Measurements from ENCODE around the gene ZBED3.

ZBED3 gene

DNA sequence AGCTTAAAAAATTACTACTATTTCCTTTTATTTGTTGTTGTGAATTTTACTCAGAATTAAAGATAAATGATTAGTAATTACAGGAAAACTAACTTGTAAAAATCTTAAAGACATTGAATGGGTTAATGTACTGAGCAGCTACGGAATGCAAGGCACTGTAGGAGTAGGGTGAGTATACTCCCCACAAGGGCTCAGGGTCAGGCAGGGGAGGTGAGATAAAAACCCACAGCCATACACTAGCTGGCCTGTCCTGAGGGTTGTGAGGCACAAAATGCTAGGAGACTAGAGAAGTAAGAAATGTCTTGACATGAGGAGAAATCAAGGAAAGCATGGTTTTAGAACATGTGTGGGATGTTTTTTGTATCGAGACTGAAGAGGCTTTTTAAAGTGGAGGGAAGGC is 13.4 kb downstream of the ZBED3 start:
- H3K36me3 ChIP-seq: no peaks in the 10 kb centered on the region
- H3K9me3 ChIP-seq: no peaks in the 10 kb centered on the region
- H3K27me3 ChIP-seq: no peaks in the 10 kb centered on the region
- H3K4me1 ChIP-seq: no peaks in the 10 kb centered on the region
- no peak for DNase-seq
- no peak overlapping the region for H3K4me3 ChIP-seq (ENCODE audit: low read depth, low read length)
- TF ChIP-seq, protein P1, sequence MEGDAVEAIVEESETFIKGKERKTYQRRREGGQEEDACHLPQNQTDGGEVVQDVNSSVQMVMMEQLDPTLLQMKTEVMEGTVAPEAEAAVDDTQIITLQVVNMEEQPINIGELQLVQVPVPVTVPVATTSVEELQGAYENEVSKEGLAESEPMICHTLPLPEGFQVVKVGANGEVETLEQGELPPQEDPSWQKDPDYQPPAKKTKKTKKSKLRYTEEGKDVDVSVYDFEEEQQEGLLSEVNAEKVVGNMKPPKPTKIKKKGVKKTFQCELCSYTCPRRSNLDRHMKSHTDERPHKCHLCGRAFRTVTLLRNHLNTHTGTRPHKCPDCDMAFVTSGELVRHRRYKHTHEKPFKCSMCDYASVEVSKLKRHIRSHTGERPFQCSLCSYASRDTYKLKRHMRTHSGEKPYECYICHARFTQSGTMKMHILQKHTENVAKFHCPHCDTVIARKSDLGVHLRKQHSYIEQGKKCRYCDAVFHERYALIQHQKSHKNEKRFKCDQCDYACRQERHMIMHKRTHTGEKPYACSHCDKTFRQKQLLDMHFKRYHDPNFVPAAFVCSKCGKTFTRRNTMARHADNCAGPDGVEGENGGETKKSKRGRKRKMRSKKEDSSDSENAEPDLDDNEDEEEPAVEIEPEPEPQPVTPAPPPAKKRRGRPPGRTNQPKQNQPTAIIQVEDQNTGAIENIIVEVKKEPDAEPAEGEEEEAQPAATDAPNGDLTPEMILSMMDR (IDR thresholded peaks at IDR 0.05; ENCODE audit: low read depth, low read length): no peak

DNA sequence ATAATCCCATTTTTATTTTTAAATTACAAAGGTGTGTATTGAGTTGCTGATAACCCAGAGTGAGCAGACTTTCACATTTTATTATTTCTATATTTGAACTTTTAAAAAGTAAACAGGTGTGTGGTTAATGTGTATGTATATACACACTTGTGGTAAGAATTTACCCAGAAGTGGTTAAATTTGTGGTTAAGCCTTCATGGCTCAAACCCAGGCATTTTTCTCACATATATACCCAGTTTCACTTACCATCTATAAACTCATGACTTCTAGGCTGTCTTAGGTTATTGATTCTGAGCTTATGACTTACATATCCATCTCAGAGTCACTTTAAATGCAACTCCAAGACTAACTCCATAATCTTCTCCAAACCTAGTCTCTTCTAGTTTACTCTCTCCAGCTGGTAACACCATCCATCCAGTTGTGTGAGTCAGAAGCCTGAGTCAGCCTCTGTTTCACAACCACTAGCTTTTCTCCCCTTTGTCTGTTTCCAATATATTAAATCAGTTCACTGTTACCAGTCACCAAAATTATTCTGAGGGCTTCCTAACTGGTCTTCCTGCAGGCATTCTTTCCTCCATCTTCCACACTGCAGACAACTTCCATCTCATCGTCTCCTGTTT is 20.2 kb downstream of the ZBED3 start:
- DNase-seq: no peak
- H3K4me3 ChIP-seq (ENCODE audit: low read depth, low read length): no peak overlapping the region
- peaks cover 2% of the 10 kb centered on the region; the same call in 1 of the 2 replicates for H3K36me3 ChIP-seq

DNA sequence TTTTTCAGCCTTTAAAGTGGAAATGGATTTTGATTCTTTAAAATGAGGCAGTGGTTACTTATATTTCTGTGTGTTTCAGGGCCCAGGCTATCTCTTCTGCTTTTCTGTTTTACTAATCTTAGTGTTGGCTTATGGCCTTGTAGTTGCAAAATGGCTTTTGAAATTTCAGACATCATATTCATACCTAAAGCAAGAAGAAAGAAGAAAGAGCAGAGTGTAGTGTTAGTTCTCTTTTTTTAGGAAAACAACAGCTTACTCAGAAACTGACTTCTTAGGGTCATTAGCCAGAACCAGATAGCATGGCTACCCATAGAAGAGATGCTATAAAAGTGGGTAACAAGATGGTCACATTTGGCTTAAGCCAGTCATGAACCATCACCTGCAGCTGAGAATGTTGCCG is 20.9 kb downstream of the ZBED3 start:
- Histone ChIP-seq H3K36me3 (peaks cover 8% of the 10 kb centered on the region), H3K27me3 (no peaks in the 10 kb centered on the region), H3K4me1 (no peaks in the 10 kb centered on the region), H3K9me3 (no peaks in the 10 kb centered on the region; the same call in 1 of the 2 replicates), H3K4me3 (ENCODE audit: low read depth, low read length) (no peak overlapping the region)
- DNase-seq: no peak
- TF ChIP-seq, protein P1 (IDR thresholded peaks at IDR 0.05; ENCODE audit: low read depth, low read length): no peak

More for the DNA sequence above, 20.2 kb downstream of the ZBED3 start:
- no peaks in the 10 kb centered on the region for H3K27me3 ChIP-seq
- TF ChIP-seq, protein P1 (IDR thresholded peaks at IDR 0.05; ENCODE audit: low read depth, low read length): no peak
- H3K4me1 ChIP-seq: no peaks in the 10 kb centered on the region
- no peaks in the 10 kb centered on the region for H3K9me3 ChIP-seq

DNA sequence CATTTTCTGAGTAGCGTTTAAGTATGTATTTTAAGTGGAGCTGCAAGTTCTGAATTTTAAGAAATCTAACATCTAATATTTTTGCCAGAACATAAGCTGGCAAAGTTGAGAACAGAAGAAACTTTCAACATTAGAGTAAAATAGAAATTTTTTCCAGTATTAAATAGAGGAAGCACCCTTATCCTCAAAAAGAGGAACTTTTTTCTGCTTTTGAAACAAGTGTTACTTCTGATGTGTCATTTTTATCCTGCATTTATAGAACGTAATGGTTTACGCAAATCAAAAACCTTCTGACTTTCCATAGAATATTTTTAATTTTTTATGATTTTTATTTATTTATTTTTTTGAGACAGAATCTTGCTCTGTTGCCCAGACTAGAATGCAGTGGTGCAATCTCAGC is 21.8 kb downstream of the ZBED3 start:
- DNase-seq: no peak
- Histone ChIP-seq H3K27me3 (no peaks in the 10 kb centered on the region), H3K4me1 (no peaks in the 10 kb centered on the region), H3K9me3 (no peaks in the 10 kb centered on the region; the same call in 1 of the 2 replicates), H3K4me3 (ENCODE audit: low read depth, low read length) (no peak overlapping the region), H3K36me3 (peaks cover 10% of the 10 kb centered on the region)
- TF ChIP-seq, protein P1 (IDR thresholded peaks at IDR 0.05; ENCODE audit: low read depth, low read length): no peak

DNA sequence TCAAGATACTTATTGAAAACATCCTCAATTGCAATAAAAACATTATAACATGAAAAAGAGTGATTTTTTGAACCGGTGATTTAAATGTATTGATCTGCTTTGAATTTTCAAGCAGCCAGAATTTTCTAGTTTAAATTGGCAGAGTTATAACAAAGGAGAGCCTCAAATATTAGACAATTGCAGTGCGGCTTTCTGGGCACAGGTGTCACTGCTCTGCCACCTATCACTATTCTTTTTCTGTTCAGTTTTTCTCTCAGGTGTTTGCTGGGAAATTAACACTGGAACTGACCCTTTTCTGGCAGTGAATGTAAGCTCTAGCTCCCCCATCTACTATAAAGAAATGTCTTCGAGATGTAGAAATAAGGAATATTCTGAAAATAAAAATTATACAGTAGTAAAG is 23.0 kb downstream of the ZBED3 start:
- Histone ChIP-seq H3K9me3 (no peaks in the 10 kb centered on the region; the same call in 1 of the 2 replicates), H3K4me1 (no peaks in the 10 kb centered on the region), H3K4me3 (ENCODE audit: low read depth, low read length) (no peak overlapping the region), H3K36me3 (peaks cover 16% of the 10 kb centered on the region), H3K27me3 (no peaks in the 10 kb centered on the region)
- DNase-seq: no peak
- TF ChIP-seq, protein P1 (IDR thresholded peaks at IDR 0.05; ENCODE audit: low read depth, low read length): peak; percentile 5; the same call in 1 of the 2 replicates

DNA sequence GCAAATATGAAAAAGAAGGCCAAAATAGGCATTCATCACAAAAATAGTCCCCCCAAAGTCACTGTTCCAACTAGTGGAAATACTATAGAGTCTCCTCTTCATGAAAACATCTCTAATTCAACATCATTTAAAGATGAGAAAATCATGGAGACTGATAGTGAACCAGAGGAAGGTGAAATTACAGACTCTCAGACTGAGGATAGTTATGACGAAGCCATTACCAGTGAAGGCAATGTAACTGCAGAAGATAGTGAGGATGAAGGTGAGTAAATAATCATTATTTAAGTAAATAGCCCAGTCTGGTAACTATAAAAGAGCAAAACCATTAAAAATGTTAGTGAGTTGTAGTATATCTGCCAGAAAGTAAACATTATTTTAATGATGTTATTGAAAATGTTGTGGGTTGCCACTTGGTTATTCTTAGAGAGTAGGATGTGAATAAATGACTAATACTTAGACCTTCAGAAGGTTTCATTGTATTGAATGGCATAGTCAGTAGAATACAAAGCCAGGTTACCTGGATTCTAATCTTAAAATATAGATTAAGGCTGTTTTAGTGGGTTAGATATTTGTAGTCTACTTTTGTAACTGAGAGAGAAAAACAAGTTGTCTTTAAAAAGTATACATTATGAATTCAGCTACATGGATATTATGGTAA is 40.5 kb downstream of the ZBED3 start:
- Histone ChIP-seq H3K27me3 (no peaks in the 10 kb centered on the region), H3K4me1 (no peaks in the 10 kb centered on the region), H3K4me3 (ENCODE audit: low read depth, low read length) (no peak overlapping the region), H3K36me3 (peaks cover 4% of the 10 kb centered on the region), H3K9me3 (no peaks in the 10 kb centered on the region)
- DNase-seq: no peak
- TF ChIP-seq, protein P1 (IDR thresholded peaks at IDR 0.05; ENCODE audit: low read depth, low read length): no peak

Measured in BE2C (cell line).